SK-N-SH (cell line): ENCODE data around the gene PIP5K1C.

Experiments
- CTCF ChIP-seq: fragments of 200-600 bp; sonication (generic); IDR thresholded peaks from 2 replicates; pipeline ENCODE4 v1.6.1; 2017; ENCODE audit warnings: antibody characterized with exemption, mild to moderate bottlenecking, moderate library complexity
- MAX ChIP-seq: IDR thresholded peaks from 2 replicates; pipeline ENCODE4 v1.4.0; 2012; ENCODE audit warnings: low read depth
- POLR2AphosphoS5 ChIP-seq: IDR thresholded peaks from 2 replicates; pipeline ENCODE4 v1.6.1; 2012; ENCODE audit warnings: low read depth, low read length
- YY1 ChIP-seq: IDR thresholded peaks from 2 replicates; pipeline ENCODE4 v1.4.0; 2012; ENCODE audit warnings: low read depth, mild to moderate bottlenecking

- TF ChIP-seq YY1 (no peak), CTCF (no peak), MAX (no peak), POLR2AphosphoS5 (no peak)
Observed at GRCh38 chr19:3634496-3635045, 65.7 kb downstream of the PIP5K1C start.
